UCSD-AML1 (cell line): ENCODE results near the gene MAP4K2.
A peak's percentile ranks its signal among the peaks of the same experiment; 100 is the strongest.

Experiments used
- DNase-seq: peaks from one replicate; lab custom pipeline; 2025; ENCODE audit not compliant: unreplicated experiment; lab: John Stamatoyannopoulos, UW

The MAP4K2 gene

DNA sequence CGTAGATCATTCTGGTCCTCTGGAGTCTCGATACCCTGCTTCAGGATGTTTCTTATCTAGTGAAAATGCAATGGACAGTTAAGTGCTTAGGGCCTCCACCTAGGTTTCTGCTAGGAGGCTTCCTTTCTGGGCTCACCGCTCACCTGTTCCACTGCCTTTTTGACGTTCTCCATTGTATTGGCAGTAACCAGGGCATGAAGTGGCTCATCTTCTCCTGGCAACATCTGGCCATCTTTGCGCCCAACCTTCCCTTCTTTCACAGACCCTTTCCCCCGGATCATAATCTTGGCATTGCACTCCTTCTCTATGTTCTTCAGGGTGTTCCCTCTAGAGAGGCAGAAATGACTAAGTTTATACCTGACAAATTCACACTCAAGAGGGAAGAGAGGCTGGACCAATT, 33.7 kb downstream of the MAP4K2 start:
- no peak for DNase-seq

DNA sequence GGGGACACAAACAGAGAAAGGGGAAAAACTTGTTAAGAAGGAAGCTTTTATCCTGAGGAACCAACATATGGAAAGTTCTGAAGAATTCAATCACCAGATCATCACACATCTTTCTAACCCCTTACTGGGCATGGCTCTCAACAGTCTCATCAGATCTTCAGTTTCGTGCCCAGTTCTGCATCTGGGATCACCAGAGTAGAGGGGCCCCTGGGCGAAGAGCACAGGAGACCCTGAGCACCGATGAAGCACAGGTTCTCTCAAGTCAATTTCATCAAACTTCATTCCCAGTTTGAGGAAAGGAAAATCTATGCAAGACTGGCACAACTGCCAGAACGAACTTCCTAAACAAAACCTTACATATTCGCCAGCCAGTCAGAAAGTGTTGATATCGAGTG, 34.7 kb downstream of the MAP4K2 start:
- no peak for DNase-seq

DNA sequence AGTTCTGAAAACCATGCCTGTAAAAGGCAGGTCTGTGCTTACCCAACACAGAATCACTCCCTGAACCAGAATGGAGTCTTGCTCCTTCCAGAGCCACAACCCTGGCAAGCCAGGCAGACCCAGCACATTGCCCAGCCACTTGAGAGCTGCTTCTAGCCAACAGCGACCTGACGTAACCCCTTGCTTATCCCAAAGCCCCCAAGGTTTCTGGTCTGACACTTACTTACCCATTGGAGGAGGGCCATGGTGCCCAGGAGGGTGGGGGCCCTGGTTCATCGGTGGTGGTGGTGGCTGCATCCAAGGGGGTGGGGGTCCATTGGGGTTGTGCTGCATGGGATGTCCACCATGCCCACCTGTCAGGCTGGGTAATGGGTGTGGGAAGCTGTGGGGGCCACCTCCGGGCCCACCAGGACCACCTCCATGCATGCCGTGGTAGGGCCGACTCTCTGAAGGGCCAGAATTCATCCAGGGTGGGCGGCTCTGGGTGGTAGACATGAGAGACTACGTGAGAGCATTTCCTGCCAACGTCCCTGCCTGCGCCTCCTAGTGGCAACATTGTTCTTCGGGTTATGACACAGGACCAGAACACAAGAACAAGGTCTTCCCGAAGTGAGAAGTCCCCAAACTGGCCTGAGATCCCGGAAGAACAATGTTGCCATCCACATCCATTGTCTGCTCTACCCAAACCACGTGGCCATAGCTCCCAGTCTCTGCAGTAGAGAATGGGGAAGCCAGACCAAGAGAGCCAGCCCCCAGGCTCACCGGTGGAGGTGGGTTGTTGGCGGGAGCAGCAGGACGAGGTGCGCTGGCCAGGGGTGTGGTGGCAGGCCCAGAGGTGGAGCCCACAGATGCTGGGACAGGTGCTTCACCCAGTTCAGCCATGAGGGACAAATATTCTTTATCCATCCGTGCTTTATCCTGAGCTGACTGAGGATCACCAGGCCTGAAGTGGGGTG, 35.4 kb downstream of the MAP4K2 start:
- peak; percentile 60 for DNase-seq

DNA sequence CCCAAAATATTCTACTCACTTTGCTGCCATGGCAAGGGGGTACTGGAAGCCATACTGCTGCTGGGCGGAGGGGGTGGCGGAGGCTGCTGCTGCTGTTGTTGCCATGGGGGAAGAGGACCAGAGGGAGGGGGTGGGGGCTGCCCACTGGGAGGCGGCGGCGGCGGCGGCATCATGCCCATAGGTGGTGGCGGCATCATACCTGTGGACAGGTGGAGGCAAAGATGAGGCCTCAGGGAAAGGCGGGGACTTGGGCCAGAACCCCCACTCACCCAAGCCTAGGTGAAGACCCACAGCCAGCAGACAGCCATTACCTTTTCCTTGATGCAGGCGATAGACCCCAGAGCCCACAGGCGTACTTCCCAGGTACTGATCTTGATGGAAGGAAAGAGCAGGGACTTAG, 36.1 kb downstream of the MAP4K2 start:
- DNase-seq: no peak

DNA sequence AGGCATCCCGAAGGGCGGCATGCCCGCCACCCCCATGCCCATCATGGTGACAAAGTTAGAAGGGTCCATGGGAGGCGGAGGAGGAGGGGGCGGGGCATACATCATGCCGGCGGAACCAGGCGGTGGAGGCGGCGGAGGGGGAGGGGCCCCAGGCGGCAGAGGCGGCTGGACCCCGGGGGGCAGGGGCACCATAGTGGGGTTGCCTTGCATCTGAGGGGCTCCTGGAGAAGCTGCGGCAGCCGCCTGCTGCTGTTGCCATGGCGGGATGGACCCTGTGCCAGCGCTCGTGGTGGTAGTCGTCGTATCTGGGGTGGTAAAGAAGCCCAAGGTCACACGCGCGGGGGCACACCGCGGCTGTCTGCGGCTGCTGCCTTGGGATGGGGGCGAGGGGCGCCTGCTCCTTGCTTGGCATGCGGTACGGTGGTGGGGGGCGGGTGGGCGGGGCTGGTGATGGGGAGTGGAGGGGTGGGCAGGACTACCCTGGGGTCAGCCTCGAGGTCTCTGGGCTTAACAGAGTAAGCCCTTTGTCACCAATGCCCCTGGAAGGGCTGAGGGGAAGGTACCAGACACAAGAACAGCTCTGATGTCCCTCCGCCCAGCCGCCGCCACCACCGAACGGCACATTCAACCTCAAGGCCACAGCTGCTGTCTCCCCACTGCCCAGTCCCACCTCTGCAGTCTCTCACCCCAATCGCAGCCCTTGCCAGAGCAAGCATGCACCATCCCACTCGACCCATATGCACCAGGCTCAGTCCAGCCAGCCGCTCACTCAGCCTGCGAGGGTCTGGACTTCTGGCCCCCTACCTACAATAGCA, 37.0 kb downstream of the MAP4K2 start:
- DNase-seq: no peak

DNA sequence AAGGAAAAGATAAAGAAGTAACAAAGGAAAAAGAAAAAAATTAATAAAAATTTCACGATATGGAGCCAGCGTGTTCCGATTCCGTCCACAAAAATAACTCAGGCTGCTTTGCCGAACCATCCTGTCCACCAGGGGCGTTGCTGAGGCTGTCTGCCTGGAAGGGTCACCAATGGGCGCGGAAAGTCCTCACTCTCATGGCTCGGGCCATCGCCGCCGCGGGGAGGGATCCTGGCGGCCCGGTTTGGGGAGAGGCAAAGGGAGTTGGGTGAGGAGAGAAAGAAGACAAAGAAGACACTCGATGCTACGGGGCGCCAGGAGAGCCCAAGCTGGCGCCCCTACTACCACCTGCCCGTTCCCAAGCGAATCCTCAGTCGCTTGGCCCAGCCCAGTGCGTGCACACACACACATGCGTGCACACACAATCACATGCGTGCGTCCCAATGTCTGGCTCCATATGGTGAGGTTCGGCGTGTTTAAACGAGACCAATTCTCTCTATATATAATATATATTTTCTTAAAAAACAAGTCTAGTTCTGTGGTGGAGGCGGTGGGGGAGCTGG, 37.6 kb downstream of the MAP4K2 start:
- DNase-seq: no peak

DNA sequence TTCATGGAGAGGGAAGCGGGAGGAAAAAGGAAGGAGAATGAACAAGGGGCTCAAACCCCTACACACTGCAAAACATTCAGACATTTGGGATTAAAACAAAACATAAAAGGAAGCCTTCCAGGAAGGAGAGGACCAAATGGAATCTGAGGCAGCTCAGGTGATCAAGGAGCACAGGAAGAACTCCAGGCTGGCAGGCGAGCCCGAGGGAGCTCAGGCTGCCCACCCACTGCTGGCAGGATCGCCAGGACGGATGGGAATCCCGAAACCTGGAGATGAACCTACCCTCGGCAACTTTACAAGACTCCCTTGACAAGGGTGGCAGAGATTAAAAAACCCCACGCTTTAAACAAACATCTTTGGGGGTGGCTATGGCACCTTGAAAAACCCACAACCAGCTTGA, 38.3 kb downstream of the MAP4K2 start:
- DNase-seq: no peak

DNA sequence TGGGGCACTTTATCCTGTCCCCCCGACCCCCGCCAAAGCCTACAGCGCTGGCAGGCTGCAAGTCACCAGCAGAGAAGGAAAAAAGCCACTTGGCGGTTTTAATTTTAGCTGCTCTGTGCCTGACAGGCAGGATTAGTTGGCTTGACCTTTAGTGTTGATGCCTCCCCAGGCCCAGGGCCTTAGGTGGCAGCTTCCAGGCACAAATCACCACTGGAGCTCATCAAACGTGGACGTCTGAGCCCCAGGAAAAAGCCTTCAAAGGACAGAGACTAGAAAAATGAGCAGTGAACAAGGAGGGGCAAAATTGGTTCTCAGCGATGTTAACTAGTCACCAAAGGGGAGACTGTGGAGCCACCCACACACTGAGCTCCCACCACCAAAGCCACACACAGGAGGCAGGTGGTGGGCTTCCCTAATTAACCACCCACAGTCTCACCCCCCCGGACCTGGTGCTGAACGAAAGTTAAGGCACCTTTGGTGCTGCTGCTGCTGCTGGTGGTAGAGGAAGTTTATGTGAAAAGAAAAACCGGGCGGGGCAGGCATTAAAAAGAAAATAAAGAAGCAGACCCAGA, 38.9 kb downstream of the MAP4K2 start:
- no peak for DNase-seq

DNA sequence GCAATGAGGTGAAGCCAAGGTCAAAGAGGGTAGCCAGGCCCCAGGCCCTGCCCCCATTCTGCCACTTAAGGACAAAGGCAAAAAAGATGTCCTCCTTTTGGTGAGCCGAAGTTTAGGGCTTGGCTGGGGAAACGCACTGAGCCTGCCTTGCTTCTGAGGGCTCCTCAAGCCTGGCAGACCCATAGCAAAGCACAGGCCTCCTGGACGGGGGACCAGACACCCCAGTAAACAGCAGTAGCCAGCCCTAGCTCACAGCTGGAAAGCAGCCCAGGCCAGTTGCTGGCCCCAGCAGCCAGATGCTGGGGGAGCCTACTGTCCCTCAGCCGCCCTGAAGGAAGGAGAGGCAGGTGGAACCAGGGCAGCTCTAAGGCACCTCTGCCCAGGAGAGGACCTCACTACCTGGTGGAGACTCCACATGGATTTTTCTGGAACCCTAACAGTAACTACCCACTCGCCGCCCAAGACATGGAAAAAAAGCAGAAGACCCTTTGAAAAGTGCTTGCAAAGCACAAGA, 39.4 kb downstream of the MAP4K2 start:
- no peak for DNase-seq

DNA sequence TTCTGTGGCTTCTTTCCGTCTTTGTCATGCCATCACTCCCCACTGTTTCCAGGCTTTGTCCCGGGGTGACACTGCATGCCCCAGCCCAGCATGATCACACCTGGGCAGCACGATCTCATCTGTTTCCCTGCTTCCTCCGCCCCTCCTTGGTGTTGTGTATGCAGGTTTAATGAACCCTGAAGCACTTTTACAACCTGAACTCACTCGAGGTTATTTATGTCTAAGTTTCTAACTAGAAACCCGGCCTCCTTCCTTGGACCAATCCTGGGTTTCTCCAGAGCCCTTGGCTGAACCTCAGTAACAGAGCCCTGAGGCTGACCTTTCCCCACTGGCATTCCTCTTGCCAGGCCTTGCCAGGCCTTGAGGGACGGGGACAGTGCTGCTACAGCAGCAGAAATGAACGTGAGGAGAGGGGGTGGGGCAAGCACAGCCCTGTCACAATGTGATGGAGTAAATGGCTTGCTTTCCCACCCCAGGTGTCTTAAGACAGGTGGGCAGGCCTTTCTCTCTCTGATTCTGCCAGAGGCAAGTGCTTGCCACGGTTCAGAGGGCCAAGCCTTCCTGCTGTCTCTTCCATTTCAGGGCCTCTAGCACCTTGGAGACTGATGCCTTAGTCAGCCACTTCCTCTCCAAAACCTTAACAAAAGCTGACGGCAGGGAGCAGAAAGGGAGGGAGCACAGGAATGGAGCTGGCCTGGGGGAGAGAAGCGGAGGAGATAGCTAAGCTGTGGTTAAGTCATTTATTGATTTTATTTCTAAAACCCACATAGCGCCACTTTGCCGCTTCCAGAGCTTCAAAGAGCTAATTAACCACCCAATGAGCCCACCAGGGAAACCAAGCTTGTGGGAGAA, 40.1 kb downstream of the MAP4K2 start:
- DNase-seq: peak; percentile 47

DNA sequence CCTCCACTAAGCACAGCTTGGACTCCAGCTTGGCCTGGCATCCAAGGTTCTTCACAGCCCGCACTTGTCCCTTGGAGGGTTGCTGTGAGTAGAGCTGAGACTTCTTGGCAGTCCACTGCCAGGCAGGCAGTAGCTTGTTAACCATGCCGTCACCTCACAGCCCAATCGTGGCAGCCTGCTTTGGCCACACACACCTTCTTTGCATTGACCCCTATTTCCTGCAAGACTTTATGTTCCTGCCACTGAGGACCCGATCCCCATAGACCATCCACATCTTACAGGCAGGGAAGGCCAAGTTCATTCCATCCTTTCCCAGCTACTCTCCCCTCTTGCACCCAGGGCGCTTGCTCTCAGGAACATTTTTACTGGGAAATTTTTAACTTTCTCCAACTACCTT, 40.7 kb downstream of the MAP4K2 start:
- DNase-seq: no peak

DNA sequence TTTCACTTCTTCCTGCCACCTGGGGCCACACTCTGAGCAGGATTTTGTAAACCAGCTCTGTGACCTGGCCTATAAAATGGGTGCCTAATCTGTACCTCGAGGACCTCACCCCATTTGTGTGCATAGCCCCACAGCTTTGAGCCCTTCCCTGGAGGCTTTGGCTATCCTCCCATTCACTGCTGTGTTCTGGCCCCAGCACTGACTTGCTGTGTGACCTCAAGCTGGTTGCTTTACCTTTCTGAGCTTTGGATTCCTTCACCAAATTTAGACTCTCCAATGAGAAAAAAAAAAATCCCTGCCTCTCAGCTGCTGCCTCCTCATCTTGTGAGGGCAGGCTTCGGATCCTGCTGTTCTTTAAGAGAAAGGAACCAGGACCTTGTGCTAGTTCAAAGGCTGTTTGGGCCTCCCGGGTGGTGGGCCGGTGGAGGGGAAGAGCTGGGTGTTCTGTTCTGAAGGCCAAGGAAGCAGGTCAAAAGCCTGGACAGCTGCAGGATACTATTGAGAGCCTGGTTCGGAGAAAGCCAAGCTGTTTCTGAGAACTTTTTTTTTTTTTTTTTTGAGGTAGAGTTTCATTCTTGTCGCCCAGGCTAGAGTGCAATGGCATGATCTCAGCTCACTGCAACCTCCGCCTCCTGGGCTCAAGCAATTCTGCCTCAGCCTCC, 42.1 kb downstream of the MAP4K2 start:
- no peak for DNase-seq

DNA sequence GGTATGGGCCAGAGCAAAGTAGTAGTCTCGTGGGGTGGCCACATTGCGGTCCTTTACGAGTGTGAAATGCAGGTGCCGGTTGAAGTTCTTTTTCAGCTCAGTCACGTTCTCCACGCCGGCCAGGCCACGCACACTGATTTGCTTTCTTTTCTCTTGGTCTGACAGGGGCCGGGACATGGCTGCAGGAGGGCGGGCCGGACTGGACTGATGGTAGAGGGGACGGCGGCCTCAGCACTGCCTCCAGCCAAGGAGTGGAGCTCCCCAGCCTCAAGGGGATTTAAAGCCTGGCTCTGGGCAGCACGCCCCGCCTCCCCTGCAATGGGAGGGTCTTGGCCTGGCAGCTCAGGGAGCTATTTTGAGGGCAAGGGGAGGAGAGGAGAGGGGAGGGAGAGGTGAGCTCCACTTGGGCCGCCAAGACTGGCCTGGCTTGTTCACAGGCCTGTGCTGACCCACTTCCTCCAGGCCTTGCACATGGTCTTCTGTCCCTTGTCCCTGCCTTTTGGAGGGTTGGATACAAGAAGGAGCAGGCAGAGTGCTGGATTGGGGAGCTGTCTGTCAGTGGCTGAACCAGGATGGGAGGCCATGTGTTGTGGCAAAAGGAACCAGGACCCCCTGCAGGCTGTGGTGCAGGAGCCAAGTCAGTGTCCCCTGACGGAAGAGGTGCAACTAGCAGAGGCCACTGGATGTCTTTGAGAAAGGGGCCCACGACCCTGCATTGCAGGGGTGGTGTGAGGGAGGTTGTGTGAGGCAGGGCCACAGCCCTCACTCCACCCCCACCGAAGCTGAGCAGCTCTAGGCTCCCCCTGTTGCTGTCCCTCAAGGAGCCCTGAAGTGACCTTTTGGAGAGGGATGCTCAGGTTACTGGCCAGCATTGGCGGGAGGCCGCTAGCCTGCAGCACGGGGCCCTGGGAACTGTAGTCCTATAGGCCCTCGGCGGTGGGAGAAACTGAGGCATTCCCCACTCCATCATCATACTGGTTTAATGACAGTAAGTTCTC, 43.0 kb downstream of the MAP4K2 start, which contains the start of gene PYGM:
PYGM (minus strand) TSS at position 253 of the 998 bp plus-strand sequence; CDS start at position 177, 76 bp downstream.
- DNase-seq: no peak

DNA sequence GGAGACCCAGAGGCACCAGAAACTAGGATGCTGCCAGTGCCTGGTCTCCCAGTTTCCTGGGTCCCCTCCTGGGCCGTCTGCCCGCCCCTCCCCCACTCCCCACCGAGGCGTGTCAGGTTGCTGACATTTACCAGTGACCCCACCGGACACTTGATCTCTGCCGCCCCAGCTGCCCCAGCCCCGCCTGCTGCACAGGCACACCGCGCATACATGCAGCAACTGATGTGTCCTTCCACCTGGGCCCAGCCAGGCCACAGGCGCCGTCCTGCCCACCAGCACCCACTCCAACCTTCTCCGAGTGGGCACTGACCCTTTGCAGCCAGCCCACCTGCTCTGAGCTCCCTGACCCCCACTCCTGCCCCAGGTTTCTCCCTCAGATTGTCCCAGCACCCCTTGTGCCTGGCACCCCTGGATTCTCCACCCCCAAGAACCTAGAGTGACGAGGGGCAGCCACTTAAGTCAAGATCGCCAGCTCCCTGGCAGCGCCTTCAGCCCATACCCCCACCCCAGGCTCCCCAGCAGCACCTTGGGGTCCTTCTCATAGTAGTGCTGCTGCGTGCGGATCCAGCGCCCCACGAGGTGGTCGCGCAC, 43.8 kb downstream of the MAP4K2 start:
- DNase-seq: no peak

DNA sequence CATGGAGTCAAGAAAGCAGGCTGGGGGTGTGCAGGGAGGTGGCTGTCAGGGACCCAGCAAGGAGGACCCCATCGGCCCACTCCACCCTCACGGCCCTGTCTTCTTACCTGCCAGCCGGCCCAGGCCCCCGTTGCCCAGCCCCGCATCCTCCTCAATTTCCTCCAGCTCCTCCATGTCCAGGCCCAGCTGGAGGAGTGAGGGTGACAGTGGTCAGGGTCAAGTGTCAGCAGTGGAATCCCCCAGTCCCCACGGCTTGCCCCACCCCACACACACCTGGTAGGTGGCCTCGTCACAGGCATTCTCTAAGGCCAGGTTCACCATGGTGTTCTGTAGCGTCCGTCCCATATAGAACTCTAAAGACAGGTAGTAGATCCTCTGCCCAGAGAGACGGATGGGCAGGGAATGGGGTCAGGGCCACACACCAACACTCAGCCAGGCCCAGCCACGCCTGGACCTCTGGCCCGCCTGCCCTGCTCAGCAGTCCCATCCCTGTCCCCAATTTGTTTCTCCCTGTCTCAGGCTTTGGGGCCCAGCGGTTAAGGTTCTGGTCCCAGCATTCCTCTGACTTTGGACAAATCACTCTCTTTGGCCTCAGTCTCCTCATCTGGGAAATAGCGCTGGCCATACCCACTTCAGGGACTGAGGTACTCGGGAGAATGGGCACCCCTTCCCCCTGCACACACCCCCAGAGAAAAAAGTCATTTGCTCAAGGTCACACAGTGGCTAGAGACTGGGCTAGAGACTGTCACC, 44.5 kb downstream of the MAP4K2 start:
- DNase-seq: no peak

DNA sequence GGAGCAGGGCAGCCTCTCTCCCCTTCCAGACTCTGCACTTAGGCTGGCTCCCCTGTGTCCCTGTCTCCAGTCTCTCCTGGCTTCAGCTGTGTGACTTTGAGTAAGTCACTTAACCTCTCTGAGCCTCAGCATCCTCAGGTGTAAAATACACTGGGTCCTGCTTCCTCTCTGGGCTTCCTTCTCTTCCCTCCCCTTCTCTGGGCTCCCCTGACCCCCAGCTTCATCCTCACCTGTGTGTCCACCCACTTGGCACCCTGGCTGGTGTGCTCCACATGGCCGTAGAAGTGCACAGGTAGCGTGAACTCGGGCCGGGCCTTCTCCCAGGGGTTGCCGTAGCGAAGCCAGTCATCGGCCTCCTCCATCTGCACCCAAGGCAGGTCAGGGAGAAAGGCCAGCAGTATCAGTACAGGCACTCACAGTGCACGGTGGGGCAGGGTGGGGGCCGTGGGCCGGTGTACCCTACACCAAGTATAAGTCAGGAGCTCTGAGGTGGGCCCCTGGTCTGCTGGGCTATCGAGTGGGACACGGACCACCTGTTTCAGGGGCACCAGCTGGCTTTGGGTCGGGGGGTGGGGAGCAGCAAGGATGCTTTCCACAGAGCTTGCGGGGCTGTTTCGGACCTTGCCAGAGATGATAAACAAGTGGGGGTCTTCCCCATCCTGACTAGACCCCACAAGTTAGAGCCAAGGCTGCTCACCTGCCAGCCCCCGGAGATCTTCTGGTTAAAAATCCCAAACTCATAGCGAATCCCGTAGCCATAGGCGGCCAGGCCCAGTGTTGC, 45.3 kb downstream of the MAP4K2 start:
- DNase-seq: no peak
